ENCODE results near the gene RASSF4.
A peak's percentile ranks its signal among the peaks of the same experiment; 100 is the strongest.

RASSF4 gene

DNA sequence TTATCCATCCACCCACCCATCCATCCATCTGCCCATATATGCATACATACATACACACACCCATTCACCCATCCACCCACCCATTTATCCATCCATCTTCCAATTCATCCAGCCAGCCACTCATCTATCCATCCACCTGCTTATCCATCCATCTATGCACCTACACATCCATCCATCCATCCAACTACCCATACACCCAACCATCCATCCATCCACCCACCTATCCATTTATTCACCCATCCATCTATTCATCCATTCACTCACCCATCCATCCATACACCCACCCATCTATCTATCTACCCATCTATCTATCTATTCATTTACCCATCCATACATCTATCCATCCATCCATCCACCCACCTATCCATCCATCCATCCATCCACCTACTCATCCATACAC lies 31.1 kb upstream of the RASSF4 start:
- DNase-seq (ENCODE audit: low read depth) = no peak

DNA sequence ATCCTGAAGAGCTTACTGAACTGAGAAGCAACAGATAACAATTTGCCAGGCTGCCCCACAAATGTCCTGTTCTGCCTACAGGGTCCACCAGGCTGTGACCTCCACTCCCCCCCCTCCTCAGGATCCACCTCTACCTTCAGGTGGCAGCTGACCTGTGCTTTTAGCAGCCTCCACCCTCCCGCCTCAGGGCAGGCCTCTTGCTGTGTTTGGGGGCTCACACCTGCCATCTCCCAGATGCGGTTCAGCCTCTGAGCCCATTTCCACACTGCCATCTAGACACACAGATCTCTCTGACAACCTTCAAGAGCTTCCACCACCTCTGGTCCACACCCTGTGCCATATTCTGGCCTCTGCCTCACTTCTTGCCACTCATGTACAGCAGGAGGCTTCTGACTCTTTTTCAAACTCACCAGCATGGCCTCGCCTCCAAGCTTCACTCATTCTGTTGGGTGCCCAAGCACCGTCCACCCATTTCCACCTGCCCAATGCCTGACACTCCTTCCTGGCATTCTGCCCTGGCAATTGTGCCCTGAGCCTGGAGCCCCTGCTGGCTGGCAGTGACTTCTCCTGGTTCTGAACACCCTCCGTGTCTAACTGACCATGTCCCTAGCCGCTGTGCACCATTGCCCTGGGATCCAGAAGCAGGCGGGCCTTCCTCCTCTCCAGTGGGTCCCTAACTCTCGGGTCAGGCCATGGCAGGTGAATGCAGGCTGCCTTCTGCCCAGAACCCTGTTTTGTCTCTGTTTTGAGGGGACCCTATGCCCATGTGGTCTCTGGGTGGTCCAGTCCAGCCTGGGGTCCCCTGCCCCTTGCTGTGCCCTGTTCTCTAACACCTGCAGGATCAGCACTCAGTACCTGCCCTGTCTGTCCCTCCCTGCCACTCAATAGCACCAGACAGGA lies 30.0 kb upstream of the RASSF4 start:
- DNase-seq (ENCODE audit: low read depth) = no peak

DNA sequence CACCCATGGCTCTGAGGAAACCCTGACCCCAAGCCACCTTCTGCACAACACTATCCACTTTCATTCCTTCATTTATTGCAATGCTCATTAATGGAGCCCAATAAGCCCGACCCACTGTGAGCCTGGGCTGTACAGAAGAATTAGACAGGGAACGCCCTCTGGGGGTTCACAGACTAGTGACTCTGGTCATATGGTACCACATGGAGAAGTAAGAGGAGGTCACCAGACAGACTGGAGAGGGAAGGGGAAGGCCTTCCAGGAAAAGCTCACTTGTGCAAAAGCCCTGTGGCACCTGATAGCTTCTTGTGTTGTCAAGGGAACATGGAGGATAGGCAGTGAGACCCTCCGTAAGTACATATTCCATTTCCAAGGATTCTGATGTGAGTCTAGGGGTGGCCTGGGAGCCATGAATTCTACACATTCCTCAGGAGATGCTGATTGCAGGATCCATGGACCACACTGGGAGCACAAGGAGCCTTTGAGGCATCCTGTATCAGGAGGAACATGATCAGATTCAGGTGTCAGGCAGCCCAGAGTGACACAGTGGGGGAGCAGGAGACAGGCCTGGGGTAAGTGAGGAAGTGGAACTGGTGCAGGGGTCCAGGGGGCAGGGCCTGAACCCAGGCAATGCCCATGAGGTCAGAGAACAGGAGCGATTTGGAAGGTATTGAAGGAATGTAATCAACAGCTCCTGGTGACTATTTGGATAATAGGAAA lies 28.5 kb upstream of the RASSF4 start:
- DNase-seq (ENCODE audit: low read depth) = no peak

DNA sequence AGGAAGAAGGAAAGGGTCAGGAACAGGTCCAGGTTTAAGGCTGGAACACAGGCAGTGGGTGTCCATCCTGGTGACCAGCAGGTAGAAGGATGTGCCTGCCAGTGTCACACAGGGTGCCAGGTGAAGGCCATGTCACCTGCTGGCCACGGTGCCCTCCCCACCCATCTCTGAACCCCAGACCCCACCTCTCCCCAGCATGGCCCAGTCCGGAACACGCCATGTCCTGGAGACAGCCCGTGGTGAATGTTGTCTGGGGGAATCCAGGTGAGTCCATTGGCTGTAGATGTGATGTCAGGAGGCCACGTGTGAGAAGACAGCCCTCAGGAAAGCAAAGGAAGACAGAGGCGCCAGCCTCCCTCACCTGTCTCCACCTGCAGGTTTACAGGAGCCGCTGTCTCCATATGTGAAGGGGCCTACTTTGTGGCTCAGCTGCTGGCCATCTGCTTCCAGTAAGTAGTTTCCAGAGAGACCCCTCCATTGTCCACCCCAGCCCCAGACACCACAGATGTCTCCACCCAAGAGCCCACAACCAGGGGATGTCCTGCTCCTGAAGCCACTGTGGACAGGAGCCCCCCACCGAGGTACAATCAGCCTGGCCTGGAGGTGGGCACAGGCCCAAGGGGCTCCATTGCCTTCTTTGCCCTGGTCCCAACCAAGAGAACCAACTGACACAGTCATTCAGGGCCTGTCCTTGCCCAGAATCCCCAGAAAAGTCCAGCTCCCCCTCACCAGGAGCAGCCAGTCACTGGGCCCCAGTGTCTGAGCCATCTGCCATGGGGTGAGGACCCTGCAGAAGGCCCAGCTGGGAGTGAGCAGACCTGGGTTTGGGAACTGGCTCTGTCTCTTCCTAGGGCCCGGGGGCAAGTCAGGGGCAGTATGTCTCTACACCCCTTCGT lies 27.7 kb upstream of the RASSF4 start:
- no peak for DNase-seq (ENCODE audit: low read depth)

DNA sequence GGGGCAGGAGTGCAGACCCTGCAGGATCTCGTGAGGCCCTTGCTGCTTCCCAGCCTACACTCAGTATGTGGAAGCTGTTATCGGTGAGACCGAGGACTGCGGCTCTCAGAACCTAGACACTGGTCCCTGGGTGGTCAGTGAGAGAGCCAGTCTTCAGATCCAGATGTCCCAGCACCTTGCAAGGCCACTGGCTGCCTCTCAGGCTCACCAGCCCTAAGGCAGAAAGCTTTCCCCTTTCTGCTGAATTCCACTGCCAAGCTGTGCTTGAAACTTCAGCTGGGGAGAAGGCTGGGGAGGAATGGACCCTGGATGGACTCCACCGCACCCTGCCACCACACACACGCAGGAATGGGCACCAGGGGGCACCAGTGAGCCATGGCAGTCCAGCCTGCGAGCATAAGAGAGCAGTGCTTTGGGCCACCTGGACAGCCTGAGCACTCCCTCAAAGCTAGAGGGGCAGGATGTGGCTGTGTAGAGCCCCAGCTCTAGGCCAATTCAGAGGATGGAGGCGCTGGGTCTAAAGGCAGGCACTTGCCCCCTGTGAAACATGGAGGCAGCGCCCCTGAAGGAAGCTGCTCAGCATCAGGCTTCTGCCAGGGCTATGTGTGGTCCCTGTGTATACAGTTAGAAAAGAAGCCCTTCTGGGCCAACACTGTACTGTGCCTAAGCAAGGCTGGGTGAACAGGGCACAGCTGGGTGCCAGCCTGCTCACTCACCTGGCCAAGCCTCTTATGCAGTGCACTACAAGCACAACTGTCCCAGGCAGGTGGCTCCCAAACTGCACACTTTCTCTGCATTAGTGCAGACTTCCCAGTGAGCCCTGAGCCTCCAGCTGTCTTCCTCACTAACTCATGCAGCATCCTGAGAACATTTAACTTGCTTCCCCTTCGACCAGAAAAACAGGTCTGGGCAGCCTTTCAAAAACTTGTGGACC lies 26.8 kb upstream of the RASSF4 start:
- DNase-seq (ENCODE audit: low read depth) = peak; percentile 74

DNA sequence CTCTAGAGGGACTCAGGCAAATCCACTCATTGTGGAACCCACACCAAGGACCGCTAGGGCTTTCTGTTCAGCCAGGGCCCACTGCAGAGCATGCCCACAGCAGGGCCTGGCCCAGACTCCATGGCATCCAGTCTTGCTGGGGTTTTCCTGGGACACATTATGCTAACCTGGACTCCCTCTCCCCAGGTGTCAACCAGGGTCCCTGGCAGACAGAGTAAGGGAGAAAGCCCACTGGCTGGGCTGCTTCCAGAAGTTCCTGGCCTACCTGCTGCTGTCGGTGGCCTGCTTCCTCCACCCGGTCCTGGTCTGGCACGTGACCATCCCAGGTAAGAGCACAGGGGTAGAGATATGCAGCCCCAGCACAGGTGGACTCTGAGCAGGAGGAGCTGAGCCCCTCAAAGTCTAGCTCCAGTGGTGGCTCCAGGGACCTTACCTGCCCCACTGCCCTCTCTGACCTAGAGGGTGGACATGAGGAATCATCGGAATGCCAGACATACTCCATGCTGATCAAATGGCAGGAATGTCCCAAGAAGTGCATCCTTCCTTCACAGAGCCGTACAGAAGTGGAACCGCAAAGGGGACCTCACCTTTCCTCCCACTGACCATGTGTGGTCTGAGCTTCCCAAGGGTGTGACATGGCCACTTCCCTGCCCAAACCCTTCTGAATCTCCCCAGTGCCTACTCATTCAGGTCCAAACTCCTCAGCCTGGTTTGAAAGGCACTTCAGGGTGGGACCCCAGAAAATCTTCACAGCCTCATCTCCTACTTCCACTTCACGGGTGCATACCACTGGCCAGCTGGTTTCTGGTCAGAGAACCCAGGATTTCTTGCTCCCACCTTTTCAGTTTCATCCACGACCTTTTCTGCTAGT lies 25.9 kb upstream of the RASSF4 start:
- DNase-seq (ENCODE audit: low read depth) = no peak

DNA sequence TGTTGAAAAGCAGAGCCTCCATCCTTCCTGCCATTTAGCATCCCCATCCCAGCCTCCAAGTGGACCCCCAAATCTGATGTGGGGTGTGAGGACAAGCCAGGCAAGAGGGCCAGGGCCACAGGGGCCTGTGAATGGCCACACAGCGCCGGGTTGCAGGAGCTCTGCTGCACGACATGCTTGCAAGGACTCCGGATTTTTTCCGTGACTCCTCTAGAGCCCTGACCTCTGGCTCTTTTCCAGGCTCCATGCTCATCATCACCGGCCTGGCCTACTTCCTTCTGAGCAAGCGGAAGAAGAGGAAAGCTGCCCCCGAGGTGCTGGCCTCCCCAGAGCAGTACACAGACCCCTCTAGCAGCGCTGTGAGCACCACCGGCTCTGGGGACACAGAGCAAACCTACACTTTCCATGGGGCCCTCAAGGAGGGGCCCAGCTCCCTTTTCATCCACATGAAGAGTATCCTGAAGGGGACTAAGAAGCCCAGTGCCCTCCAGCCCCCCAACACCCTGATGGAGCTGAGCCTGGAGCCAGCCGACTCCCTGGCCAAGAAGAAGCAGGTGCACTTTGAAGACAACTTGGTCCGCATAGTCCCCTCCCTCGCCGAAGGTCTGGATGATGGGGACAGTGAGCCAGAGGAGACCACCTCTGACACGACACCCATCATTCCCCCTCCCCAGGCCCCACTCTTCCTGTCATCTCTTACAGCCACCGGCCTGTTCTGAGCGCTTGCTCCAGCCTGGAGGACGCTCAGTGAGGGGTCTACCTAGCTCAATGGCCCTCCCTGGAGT lies 25.0 kb upstream of the RASSF4 start:
- no peak for DNase-seq (ENCODE audit: low read depth)

DNA sequence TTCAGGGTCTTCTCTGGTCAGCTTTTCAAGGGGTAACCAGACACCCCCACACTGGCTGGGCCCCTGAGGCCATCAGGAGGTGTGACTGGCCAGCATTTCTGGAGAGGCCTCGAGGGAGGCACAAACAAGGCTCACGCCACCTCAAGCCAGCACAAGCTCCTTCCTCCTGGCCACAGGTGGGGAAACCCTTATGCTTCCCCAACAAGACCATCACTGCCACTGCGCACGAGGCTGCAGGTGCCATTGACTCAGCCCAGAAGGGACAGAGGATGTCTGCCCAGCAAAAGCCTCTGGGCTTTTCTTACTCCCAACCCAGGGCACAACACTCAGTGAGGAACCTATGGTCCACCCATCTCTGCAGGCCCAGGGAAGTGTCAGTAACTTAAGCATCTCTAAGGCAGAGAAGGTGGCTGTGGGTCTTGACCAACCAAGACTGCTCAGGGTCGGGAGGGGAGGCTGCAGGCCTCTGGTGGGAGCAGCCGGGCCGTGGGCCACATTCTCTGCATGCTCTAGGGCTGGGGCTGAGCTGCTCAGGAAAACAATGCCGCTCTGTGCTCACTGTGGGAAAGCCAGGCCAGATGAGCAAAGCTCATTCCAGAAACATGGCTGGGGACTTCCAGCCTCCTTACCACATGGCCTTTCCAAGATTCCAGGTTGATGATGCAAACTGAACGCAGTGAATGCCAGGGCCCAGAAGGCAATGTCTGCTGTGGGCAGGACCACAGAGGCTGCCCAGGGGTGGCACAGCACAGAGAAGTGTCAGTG lies 24.2 kb upstream of the RASSF4 start:
- DNase-seq (ENCODE audit: low read depth) = no peak

DNA sequence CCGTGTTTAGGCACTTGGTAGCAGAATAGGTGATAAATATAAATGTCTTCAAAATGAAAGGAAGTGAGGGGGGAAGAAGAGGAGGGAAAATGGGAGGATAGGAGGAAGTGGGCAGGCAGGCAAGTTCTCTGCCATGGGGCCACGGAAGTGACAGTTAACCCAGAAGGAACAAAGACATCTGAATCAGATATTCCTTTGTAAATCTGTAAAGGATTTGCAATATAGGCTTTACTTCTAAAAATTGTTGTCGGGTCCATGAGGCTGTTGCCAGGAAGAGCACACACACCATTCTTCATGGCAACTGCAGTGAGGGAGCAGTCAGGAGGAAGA lies 23.7 kb upstream of the RASSF4 start:
- no peak for DNase-seq (ENCODE audit: low read depth)

DNA sequence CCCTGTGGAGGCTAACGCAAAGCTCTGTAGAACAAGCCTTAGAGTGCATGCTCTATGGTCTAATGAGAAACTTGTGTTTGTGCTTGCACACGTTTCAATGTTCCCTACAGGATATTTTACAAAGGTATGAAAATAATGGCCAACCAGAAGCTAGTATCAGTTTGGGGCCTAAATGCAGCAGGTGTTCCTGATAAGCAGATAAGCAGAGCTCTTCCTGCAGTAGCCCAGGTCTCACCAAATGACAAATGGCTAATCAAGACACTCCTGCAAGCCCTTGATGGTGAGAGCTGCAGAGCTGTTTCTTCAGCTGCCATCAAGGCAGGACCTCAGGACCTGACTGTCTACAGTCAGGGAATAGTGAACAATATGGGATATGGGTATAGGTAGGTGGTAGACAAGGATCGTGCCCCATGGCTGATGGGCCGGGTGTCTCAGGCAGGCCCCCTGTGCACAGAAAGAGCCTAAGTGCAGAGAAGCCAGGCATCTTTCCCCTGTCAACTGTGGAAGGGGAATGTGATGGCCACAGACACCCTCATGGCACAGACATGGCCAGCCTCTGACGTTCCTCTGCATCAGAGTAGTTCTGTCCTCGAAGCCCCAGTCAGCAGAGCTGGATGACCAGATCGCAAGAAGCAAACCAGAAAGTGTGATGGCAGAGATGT lies 23.2 kb upstream of the RASSF4 start:
- DNase-seq (ENCODE audit: low read depth) = no peak

DNA sequence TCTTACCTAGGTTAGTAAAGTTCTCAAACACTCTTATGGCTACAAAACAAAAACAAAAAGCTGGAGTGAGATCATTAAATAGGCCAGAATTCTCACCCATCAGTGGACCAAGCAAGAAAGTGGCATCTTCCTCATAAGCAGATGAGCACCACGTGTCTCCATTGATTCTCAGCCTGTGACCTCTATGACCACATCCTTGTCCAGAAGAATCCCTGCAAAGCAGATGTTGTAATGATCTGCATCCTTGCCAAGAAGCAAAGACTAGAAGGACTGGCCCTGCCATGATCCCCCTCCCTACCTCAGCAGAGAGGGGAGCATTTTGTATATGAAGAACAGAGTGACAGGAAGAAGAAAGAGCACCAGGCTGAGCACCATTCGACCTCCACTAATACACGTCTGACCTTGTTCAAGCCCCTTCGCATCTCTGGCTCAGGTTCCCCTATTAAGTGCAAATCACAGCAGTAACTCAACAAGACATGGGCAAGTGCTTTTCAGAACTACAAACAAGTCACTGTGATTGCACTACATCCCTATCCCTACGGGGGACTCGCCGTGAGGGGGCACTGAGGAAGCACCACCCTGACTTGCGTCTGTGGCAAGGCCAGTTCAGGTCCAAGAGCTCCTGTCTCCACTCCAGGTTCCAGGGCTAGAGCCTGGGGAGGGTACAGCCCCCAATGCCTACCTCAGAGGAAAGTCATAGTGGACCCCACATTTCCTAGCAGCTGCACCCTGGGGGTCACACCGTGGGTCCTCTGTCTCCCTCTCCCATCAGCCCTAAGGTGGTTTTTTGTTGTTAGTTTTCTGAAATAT lies 22.2 kb upstream of the RASSF4 start:
- no peak for DNase-seq (ENCODE audit: low read depth)

DNA sequence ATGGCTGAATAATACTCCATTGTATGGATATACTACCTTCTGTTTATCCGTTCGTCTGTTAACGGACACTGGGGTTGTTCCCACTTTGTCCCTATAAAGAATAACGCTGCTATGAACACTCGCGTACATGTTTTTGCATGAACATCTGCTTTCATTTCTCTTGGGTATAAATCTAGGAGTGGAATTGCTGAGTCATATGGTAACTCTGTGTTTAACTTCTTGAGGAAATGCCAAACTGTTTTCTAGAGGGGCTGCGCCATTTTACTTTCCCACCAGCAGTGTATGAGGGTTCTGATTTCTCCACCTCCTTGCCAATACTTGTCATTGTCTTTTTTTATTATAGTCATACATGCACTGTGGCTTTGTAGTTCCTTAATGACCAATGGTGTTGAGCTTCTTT lies 20.6 kb upstream of the RASSF4 start:
- no peak for DNase-seq (ENCODE audit: low read depth)

DNA sequence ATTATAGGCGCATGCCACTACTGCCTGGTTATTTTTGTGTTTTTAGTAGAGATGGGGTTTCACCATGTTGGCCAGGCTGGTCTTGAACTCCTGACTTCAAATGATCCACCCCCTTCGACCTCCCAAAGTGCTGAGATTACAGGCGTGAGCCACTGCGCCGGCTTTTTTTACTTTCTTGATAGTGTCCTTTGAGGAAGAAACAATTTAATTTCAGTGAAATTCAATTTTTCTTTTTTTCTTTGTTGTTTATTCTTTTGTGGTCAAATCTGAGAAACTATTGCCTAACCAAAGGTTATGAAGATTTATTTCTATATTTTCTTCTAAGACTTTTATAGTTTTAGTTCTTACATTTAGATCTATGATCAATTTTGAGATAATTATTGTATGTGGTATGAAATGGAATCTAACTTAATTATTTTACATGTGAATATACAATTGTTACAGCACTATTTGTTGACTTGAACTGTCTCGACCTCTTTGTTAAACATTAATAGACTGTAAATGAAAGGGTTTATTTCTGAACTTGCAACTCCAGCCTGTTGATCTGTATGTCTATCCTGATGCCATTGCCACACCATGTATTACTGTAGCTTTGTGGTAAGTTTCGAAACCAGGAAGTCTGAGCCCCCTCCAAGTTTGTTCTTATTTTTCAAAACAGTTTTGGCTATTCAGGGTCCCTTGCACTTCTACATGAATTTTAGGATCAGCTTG lies 19.8 kb upstream of the RASSF4 start:
- no peak for DNase-seq (ENCODE audit: low read depth)

DNA sequence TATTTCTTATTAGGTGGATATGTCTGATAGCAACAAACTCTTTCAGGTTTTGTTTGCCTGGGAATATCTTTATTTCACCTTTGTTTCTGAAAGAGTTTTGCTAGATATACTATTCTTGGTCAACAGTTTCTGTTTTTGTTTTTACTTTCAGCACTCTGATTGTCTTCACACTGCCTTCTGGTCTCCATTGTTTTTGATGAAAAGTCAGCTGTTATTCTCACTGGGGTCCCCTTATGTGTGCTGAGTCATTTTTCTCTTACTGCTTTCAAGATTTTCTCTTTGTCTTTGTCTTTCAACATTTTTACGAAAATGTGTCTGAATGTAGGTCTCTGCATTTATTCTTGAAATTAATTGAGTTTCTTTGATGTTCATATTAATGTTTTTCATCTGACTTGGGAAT lies 15.2 kb upstream of the RASSF4 start:
- no peak for DNase-seq (ENCODE audit: low read depth)

DNA sequence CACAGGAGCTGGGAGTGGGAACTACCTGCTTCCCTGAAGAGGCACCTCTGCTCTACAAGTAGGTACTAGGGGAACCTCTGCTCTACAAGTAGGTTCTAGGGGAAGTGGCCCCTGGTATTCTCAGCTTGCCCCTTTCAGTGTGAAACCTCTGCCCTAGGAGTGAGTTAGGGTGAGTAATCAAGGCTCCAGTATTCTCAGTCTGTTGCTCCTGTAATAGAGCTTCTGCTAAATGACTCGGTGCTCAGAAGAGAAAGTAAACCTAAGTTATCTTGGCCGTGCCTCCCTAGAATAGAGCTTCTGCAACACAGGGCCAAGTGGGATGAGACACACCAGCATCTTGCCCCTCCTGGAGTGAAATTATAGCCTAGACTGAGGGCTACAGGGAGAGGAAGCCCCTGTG lies 13.4 kb upstream of the RASSF4 start:
- DNase-seq (ENCODE audit: low read depth) = no peak

DNA sequence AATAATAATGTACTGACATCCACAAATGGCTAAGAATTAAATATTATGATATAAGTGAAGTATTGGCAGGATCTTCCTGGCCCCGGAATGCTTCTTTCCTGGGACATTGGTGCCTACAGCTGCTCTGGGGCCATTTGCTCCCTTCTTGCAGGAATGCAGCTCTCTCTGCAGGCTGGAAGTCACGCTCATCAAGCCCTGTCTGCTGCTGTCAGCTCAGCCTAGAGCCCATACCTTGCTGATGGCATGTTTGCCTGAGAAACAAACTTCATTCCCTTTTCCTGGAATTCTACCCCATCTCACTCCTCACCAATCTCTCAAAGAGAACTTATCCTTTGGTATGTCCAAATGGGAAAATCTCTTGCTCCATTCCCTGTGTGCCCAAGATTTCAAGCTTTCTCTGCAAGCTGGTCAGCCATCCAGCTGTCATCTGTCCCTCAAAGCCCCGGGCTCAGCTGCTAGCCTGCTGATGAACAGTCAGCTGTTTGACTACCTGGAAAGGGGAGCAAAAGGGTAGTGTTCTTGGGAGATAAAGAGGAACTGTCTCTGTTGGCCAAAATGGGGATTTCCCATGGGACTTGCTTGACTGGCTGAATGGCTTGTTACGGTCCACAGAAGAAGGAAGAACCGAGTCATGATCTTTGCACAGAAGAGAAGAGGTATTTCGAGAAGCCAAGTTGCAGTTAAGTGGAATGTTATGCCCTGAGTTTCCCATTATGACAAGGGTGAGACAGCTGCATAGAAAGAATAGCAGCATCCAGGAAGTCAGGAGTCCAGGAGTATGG lies 12.0 kb upstream of the RASSF4 start:
- DNase-seq (ENCODE audit: low read depth) = no peak
